ENCODE data around the gene ALG14.
"Not testable (repeated sequence)": the region's sequence is repeated elsewhere in the genome, so short reads cannot be mapped to it uniquely, and the experiment has no call there.

Gene ALG14

GRCh38 chr1:95041491-95042165 lies 31.1 kb downstream of the ALG14 start:
- no peak for DNase-seq

- no peak for DNase-seq
These were observed 32.7 kb downstream of the ALG14 start for GRCh38 chr1:95040032-95040525.

- no peak for DNase-seq
These were observed 33.3 kb downstream of the ALG14 start for GRCh38 chr1:95039360-95040031.

GRCh38 chr1:95035536-95035935 lies 37.2 kb downstream of the ALG14 start:
- no peak for DNase-seq

GRCh38 chr1:95034506-95034905 lies 38.2 kb downstream of the ALG14 start:
- DNase-seq, result no peak

- DNase-seq, result no peak
These were observed 38.9 kb downstream of the ALG14 start for GRCh38 chr1:95033843-95034242.

GRCh38 chr1:95029532-95029931 lies 43.2 kb downstream of the ALG14 start:
- DNase-seq, result no peak

GRCh38 chr1:95028954-95029353 lies 43.8 kb downstream of the ALG14 start:
- no peak for DNase-seq

- no peak for DNase-seq
These were observed 45.7 kb downstream of the ALG14 start for GRCh38 chr1:95027046-95027445.

- no peak for DNase-seq
These were observed 49.2 kb downstream of the ALG14 start for GRCh38 chr1:95023399-95024043.

- no peak for DNase-seq
These were observed 50.2 kb downstream of the ALG14 start for GRCh38 chr1:95022644-95022926.

- DNase-seq, result no peak
These were observed 50.7 kb downstream of the ALG14 start for GRCh38 chr1:95021805-95022643.

- DNase-seq, result no peak
These were observed 51.6 kb downstream of the ALG14 start for GRCh38 chr1:95021119-95021518.

- not testable (repeated sequence) for DNase-seq
These were observed 53.3 kb downstream of the ALG14 start for GRCh38 chr1:95019466-95019865.

GRCh38 chr1:95018602-95019369 lies 54.0 kb downstream of the ALG14 start:
- no peak for DNase-seq

GRCh38 chr1:95017775-95018174 lies 55.0 kb downstream of the ALG14 start:
- no peak for DNase-seq

GRCh38 chr1:95015076-95015475 lies 57.7 kb downstream of the ALG14 start:
- no peak for DNase-seq

GRCh38 chr1:95013950-95014574 lies 58.7 kb downstream of the ALG14 start:
- no peak for DNase-seq

GRCh38 chr1:95012389-95012788 lies 60.4 kb downstream of the ALG14 start:
- no peak for DNase-seq

GRCh38 chr1:95010158-95010557 lies 62.6 kb downstream of the ALG14 start:
- DNase-seq, result no peak

- no peak for DNase-seq
These were observed 65.1 kb downstream of the ALG14 start for GRCh38 chr1:95007687-95008086.

- DNase-seq, result no peak
These were observed 66.1 kb downstream of the ALG14 start for GRCh38 chr1:95006681-95007080.
